HepG2 (cell line): ENCODE results near the gene GRB10. TPM values are rescaled to one million over a fixed set of nuclear protein-coding genes. Genes with fewer than 3 reads are reported as not detected.

ENCODE experiments used
- ATAC-seq: fragments of 200-7000 bp; cut with Tn5 transposase; 3 replicates; pipeline ENCODE4 v1.9.1; 2020; ENCODE audit warnings: mild to moderate bottlenecking, moderate library complexity
- BruUV-seq: library from RNA; stranded (reverse); fragments of 400-500 nt; replicated peaks from 2 replicates; lab custom pipeline; 2021; lab: Mats Ljungman, UMichigan
- CTCF ChIA-PET: fragments of 300-600 bp; formaldehyde crosslinking; extraction: SDS; loops from one replicate; lab custom pipeline; 2021; ENCODE audit warnings: low total read pairs, inconsistent platforms, low intra/inter-chr PET ratio; lab: Yijun Ruan, JAX
- POLR2A ChIA-PET: fragments of 350-600 bp; sonication (Branson Sonifier 250); formaldehyde crosslinking; loops from one replicate; lab custom pipeline; 2020; ENCODE audit warnings: antibody characterized with exemption, inconsistent platforms; lab: Yijun Ruan, JAX
- DNase-seq: peaks from one replicate; pipeline ENCODE4 v3.0.0-alpha.2; 2015; ENCODE audit warnings: low spot score
- FAIRE-seq: peaks from 3 replicates; lab custom pipeline; 2011; peaks lifted over from hg19 to GRCh38; lab: Jason Lieb, UNC
- H2AFZ ChIP-seq: one replicate; pipeline ENCODE4 v1.6.1; 2011; ENCODE audit warnings: low read length, inconsistent platforms
- H3K27ac ChIP-seq: fragments of 300-600 bp; 3 replicates; pipeline ENCODE4 v1.8.0; 2011; ENCODE audit warnings: mixed run types, mild to moderate bottlenecking, mixed read lengths, low read length, inconsistent platforms; ENCODE audit not compliant: insufficient read depth; ENCODE audit errors: extremely low read length
- H3K27me3 ChIP-seq, 2 experiments: fragments of 200-600 bp in 1 of 2; 2 replicates in 1 of 2; 3 replicates in 1 of 2; pipeline versions ENCODE4 v1.6.0 to v1.8.0; 2011; ENCODE audit warnings: low read length in 2 of 2, mild to moderate bottlenecking in 2 of 2, moderate library complexity in 2 of 2, inconsistent platforms in 1 of 2; ENCODE audit not compliant: insufficient read depth in 2 of 2, control insufficient read depth in 1 of 2
- H3K36me3 ChIP-seq, 2 experiments: fragments of 200-600 bp in 1 of 2; replicated peaks in 1 of 2; 2 replicates in 1 of 2; 3 replicates in 1 of 2; pipeline versions ENCODE4 v1.5.1 to v1.8.0; 2011; ENCODE audit warnings: low read length in 2 of 2, inconsistent platforms in 1 of 2; ENCODE audit not compliant: insufficient read depth in 2 of 2, control insufficient read depth in 1 of 2
- H3K4me1 ChIP-seq: 2 replicates; pipeline ENCODE4 v1.5.1; 2012; ENCODE audit warnings: low read length, inconsistent platforms; ENCODE audit not compliant: insufficient read depth
- H3K4me2 ChIP-seq: 2 replicates; pipeline ENCODE4 v1.6.0; 2011; ENCODE audit warnings: low read depth, low read length, inconsistent platforms
- H3K4me3 ChIP-seq, 3 experiments: fragments of 200-600 bp in 1 of 3; sonication (generic), shearing (Covaris generic) in 1 of 3; replicated peaks in 1 of 3; 2 replicates each; pipeline ENCODE4 v1.5.1; 2011 to 2016; ENCODE audit warnings: low read length in 3 of 3, inconsistent platforms in 2 of 3, low read depth in 2 of 3, mild to moderate bottlenecking in 2 of 3, control low read depth in 1 of 3, mixed read lengths in 1 of 3; ENCODE audit not compliant: insufficient read depth in 1 of 3
- H3K79me2 ChIP-seq: one replicate; pipeline ENCODE4 v1.6.1; 2011; ENCODE audit warnings: low read length, inconsistent platforms; ENCODE audit not compliant: insufficient read depth
- H3K9ac ChIP-seq: 2 replicates; pipeline ENCODE4 v1.6.0; 2011; ENCODE audit warnings: mild to moderate bottlenecking, low read depth, low read length, inconsistent platforms; ENCODE audit not compliant: insufficient read depth
- H3K9me3 ChIP-seq: 2 replicates; pipeline ENCODE4 v1.5.1; 2012; ENCODE audit warnings: mild to moderate bottlenecking, low read length
- H4K20me1 ChIP-seq: 2 replicates; pipeline ENCODE4 v1.6.0; 2011; ENCODE audit warnings: inconsistent platforms, mild to moderate bottlenecking, low read length, moderate library complexity; ENCODE audit not compliant: insufficient read depth
- NRL ChIP-seq: sonication (generic); formaldehyde crosslinking; IDR thresholded peaks from 2 replicates; pipeline ENCODE4 v1.5.0; 2020; ENCODE audit warnings: missing genetic modification reagents, mild to moderate bottlenecking, moderate library complexity, borderline replicate concordance
- ZFP62 ChIP-seq: sonication (generic); formaldehyde crosslinking; IDR thresholded peaks from 2 replicates; pipeline ENCODE4 v1.4.0; 2020; ENCODE audit warnings: missing genetic modification reagents
- ZNF678 ChIP-seq: sonication (generic); formaldehyde crosslinking; IDR thresholded peaks from 2 replicates; pipeline ENCODE4 v1.4.0; 2020; ENCODE audit warnings: mild to moderate bottlenecking, missing genetic modification reagents
- WGBS: methylation state at CpG from one replicate; pipeline ENCODE4 v1.1.6; 2017; ENCODE audit warnings: low lambda C conversion rate; 5-methylcytosine and 5-hydroxymethylcytosine counted together
- in situ Hi-C: cut with HindIII; loops from 2 replicates; pipeline ENCODE4 v1.10.0; 2017; ENCODE audit warnings: low pct_unique_long_range_greater_than_20kb; ENCODE audit not compliant: extremely low pct_ligation_motif_present
- intact Hi-C: fragments of 100-400 bp; cut with micrococcal nuclease; formaldehyde crosslinking; loops from one replicate; pipeline ENCODE4 v1.10.0; 2022; ENCODE audit not compliant: unreplicated experiment
- polyA plus RNA-seq, 8 experiments: library from polyadenylated mRNA; depleted of rRNA in 3 of 8; stranded (reverse) in 7 of 8; unstranded in 1 of 8; fragments of >200 nt; fragmentation: Illumina TruSeq in 4 of 8; extraction: Trizol in 4 of 8; gene quantifications; 2 replicates each; pipeline versions ENCODE4 v1.2.1 to v1.2.3, GENCODE V29; 2011 to 2016; ENCODE audit warnings: low read depth in 4 of 8, missing spikeins in 1 of 8, mixed read lengths in 1 of 8; ENCODE audit not compliant: insufficient read depth in 1 of 8
- total RNA-seq, 5 experiments: library from RNA; depleted of rRNA; stranded (reverse); fragments of >200 nt; fragmentation: Illumina TruSeq; extraction: Trizol; gene quantifications; 2 replicates each; pipeline ENCODE4 v1.2.3, GENCODE V29; 2016; ENCODE audit warnings: low read depth in 1 of 5
- TF ChIP-seq, protein P1 (sequence below): fragments of 450-650 bp; IDR thresholded peaks from 2 replicates; pipeline ENCODE4 v1.6.1; 2016
- TF ChIP-seq, protein P2 (sequence below): sonication (generic); formaldehyde crosslinking; IDR thresholded peaks from 2 replicates; pipeline ENCODE4 v1.4.0; 2020; ENCODE audit warnings: mild to moderate bottlenecking, missing genetic modification reagents

The GRB10 gene
- total and polyA plus RNA-seq, 2 of the 13 experiments (the other 11 are each of a cell fraction or from before 2014, with no cell fraction given): 4.0 to 6.8 TPM

DNA sequence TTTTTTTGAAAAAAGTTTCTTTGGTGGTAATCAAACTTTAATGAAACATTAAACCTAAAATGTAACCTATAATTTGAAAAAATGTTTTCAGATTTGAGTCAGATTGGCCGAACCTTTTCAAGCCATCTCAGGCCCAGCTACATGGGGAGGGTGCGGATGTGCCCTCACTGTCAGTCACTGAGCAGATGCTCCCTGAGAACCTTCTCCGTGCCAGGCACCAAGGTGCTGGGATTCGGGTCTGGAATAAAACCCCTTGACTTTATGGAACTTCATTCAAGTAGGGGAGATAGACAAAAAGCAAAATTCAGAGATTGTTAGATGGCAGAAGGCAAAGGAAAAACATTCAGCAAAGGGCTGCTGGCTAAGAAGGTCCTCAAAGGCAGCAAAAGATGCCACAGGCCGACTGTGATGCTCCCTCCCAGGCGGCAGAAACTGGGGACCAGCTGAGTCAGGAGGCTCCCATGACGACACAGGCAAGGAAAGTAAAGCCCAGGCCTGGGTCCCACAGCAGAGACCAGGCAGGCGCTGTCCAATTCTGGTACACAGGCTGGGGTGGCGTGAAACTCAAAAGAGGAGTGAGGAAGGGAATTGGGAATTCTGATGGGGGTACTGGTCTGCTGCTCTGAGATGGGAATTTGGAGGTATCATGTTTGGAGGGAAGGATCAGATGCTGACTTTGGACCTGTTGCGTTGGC lies 135.3 kb downstream of the GRB10 start:
- H3K4me2 ChIP-seq: no peak overlapping the region
- H3K4me3 ChIP-seq: no peak overlapping the region
- H3K9me3 ChIP-seq: no peaks in the 10 kb centered on the region
- no peaks in the 10 kb centered on the region for H3K36me3 ChIP-seq
- no peak for DNase-seq
- no peaks in the 10 kb centered on the region for H4K20me1 ChIP-seq
- WGBS: 75% methylated on average over 10 of the region's 10 CpGs
- H3K4me1 ChIP-seq: peaks cover 14% of the 10 kb centered on the region
- H2AFZ ChIP-seq: no peak overlapping the region
- H3K27ac ChIP-seq: no peak overlapping the region
- intact Hi-C loops: no loop called here
- no peak for ATAC-seq
- no peak overlapping the region for H3K9ac ChIP-seq
- POLR2A ChIA-PET: no interaction called here
- H3K27me3 ChIP-seq: no peaks in the 10 kb centered on the region
- BruUV-seq: no TSS peak
- H3K79me2 ChIP-seq: no peaks in the 10 kb centered on the region
- FAIRE-seq: no peak
- TF ChIP-seq, protein P1, sequence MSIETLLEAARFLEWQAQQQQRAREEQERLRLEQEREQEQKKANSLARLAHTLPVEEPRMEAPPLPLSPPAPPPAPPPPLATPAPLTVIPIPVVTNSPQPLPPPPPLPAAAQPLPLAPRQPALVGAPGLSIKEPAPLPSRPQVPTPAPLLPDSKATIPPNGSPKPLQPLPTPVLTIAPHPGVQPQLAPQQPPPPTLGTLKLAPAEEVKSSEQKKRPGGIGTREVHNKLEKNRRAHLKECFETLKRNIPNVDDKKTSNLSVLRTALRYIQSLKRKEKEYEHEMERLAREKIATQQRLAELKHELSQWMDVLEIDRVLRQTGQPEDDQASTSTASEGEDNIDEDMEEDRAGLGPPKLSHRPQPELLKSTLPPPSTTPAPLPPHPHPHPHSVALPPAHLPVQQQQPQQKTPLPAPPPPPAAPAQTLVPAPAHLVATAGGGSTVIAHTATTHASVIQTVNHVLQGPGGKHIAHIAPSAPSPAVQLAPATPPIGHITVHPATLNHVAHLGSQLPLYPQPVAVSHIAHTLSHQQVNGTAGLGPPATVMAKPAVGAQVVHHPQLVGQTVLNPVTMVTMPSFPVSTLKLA: no peak
- TF ChIP-seq ZFP62 (no peak), ZNF678 (CRISPR knock-in tag) (no peak), NRL (no peak)
- TF ChIP-seq, protein P2, sequence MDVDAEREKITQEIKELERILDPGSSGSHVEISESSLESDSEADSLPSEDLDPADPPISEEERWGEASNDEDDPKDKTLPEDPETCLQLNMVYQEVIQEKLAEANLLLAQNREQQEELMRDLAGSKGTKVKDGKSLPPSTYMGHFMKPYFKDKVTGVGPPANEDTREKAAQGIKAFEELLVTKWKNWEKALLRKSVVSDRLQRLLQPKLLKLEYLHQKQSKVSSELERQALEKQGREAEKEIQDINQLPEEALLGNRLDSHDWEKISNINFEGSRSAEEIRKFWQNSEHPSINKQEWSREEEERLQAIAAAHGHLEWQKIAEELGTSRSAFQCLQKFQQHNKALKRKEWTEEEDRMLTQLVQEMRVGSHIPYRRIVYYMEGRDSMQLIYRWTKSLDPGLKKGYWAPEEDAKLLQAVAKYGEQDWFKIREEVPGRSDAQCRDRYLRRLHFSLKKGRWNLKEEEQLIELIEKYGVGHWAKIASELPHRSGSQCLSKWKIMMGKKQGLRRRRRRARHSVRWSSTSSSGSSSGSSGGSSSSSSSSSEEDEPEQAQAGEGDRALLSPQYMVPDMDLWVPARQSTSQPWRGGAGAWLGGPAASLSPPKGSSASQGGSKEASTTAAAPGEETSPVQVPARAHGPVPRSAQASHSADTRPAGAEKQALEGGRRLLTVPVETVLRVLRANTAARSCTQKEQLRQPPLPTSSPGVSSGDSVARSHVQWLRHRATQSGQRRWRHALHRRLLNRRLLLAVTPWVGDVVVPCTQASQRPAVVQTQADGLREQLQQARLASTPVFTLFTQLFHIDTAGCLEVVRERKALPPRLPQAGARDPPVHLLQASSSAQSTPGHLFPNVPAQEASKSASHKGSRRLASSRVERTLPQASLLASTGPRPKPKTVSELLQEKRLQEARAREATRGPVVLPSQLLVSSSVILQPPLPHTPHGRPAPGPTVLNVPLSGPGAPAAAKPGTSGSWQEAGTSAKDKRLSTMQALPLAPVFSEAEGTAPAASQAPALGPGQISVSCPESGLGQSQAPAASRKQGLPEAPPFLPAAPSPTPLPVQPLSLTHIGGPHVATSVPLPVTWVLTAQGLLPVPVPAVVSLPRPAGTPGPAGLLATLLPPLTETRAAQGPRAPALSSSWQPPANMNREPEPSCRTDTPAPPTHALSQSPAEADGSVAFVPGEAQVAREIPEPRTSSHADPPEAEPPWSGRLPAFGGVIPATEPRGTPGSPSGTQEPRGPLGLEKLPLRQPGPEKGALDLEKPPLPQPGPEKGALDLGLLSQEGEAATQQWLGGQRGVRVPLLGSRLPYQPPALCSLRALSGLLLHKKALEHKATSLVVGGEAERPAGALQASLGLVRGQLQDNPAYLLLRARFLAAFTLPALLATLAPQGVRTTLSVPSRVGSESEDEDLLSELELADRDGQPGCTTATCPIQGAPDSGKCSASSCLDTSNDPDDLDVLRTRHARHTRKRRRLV (CRISPR knock-in tag): no peak
- TF ChIP-seq, all 625 proteins: peak for 0
- in situ Hi-C loops: no loop called here
- CTCF ChIA-PET: no interaction called here
